Activated CD4-positive, alpha-beta T cell treated with anti-CD3 and anti-CD28 coated beads for 1 hour (primary cell): Measurements from ENCODE around the gene LSM2.
"Not testable (repeated sequence)": the region's sequence is repeated elsewhere in the genome, so short reads cannot be mapped to it uniquely, and the experiment has no call there.

Source experiments
- DNase-seq: peaks from one replicate; pipeline ENCODE4 v3.0.0-alpha.2; 2020

The LSM2 gene

GRCh38 chr6:31806470-31807272 is at the start of gene LSM2:
LSM2 (minus strand) TSS chr6:31806966; CDS start chr6:31806757, 209 bp downstream.
- peak; percentile 96 for DNase-seq

DNA sequence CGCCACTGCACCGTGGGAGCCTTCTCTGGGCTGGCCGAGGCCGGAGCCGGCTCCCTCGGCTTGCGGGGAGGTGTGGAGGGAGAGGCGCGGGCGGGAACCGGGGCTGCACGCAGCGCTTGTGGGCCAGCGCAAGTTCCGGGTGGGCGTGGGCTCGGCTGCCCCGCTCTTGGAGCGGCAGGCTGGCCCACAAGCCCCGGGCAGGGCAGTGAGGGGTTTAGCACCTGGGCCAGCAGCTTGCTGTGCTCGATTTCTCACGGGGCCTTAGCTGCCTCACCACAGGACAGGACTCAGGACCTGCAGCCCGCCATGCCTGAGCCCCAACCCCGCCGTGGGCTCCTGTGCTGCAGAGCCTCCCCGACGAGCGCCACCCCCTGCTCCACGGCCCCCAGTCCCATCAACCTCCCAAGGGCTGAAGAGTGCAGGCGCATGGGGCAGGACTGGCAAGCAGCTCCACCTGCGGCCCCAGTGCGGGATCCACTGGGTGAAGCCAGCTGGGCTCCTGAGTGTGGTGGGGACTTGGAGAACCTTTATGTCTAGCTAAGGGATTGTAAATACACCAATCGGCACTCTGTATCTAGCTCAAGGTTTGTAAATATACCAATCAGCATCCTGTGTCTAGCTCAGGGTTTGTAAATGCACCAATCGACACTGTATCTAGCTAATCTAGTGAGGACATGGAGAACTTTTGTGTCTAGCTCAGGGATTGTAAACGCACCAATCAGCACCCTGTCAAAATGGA is 45.4 kb upstream of the LSM2 start:
- DNase-seq: not testable (repeated sequence)

GRCh38 chr6:31851485-31851832 is 44.7 kb upstream of the LSM2 start:
- DNase-seq: no peak

GRCh38 chr6:31850765-31851484 is 44.2 kb upstream of the LSM2 start:
- DNase-seq: no peak

DNA sequence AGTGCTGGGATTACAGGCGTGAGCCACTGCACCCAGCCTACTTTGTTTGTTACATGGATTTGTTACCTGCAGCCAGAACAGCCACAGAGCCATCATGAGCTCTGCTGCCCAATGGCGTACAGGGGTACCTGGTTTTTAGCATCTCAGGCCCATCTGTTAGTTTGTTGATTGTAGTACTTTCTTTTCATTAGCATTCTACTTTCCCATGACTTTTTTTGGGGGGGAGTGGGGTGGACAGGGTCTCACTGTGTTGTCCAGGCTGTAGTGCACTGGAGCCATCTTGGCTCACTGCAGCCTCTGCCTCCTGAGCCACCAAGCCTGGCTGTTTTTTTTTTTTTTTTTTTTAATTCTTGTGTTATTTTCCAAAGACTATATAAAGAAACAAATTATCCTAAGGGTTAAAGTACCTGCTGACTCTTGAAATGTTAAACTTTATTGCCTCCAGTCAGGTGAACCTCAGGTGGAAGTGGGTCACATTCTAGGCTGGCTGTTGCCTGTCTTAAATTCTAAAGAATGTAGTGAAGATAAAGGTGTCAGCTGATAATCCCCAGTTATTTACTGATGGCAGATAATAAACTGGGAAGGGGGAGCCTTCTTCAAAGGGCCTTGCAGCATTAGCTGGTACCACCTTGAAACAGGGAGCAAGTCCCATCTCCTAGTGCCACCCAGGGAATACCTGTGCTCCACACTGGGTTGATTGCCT is 40.7 kb upstream of the LSM2 start:
- no peak for DNase-seq

DNA sequence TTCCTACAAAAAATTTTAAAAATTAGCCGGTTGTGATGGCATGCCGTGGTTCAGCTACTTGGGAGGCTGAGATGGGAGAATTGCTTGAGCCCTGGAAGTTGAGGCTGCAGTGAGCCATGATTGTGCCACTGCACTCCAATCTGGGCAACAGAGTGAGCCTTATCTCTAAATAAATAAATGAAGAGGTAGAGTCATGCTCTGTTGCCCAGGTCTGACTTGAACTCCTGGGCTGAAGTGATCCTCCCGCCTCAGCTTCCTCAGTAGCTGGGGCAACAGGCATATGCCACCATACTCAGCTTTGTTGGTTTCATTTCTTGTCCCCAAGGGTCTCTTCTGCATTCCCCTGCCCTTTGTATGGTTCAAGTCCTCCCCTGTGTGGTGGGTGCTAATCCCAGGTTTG is 37.7 kb upstream of the LSM2 start:
- no peak for DNase-seq

- DNase-seq: no peak
Measured at GRCh38 chr6:31842053-31842452, 35.3 kb upstream of the LSM2 start.

GRCh38 chr6:31839779-31840126 is 33.0 kb upstream of the LSM2 start:
- DNase-seq: not testable (repeated sequence)

- no peak for DNase-seq
Measured at GRCh38 chr6:31838968-31839367, 32.2 kb upstream of the LSM2 start.

- DNase-seq: not testable (repeated sequence)
Measured at GRCh38 chr6:31838114-31838553, 31.4 kb upstream of the LSM2 start.

DNA sequence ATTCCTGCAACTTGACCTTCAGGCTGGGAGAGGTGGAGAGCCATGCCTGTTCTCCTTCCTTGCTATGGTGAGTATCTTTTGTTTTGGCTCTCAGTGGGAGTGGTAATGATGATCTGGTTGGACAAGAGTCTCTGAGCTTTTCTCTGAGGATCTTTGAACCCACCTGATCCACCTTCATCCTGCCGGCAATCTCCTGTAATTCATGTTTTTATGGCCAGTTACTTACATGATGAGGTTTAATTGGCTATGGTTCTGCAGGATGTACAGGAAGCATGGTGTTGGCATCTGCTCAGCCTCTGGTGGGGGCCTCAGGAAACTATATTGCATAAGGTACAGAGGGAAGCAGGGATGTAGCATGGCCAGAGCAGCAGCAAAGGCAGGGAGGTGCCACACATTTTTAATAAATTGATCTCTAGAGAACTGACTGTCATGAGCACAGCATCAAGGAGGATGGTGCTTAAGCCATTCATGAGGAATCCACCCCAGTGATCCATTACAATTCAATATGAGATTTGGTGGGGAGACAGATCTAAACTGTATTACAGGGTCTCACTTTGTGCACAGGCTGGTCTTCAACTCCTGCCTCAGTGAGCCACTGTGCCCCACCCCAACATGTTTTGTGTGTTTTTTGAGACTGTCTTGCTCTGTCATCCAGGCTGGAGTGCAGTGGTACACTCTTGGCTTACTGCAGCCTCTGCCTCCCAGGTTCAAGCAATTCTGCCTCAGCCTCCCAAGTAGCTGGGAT is 30.8 kb upstream of the LSM2 start:
- no peak for DNase-seq

- DNase-seq: no peak
Measured at GRCh38 chr6:31836474-31837368, 30.0 kb upstream of the LSM2 start.

DNA sequence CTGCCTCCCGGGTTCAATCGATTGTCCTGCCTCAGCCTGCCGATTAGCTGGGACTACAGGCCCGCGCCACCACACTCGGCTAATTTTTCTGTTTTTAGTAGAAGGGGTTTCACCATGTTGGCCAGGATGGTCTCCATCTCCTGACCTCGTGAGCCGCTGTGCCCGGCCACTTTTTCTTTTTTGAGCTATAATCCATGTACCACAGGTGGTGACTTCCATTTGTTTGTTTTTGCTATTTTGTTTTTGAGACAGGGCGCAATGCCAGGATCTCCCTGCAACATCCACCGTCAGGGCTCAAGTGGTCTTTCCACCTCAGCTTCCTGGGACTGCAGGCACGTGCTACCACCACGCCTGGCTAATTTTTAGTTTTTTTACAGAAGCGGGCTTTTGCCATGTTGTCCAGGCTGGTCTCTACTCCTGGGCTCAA is 29.3 kb upstream of the LSM2 start:
- DNase-seq: no peak

DNA sequence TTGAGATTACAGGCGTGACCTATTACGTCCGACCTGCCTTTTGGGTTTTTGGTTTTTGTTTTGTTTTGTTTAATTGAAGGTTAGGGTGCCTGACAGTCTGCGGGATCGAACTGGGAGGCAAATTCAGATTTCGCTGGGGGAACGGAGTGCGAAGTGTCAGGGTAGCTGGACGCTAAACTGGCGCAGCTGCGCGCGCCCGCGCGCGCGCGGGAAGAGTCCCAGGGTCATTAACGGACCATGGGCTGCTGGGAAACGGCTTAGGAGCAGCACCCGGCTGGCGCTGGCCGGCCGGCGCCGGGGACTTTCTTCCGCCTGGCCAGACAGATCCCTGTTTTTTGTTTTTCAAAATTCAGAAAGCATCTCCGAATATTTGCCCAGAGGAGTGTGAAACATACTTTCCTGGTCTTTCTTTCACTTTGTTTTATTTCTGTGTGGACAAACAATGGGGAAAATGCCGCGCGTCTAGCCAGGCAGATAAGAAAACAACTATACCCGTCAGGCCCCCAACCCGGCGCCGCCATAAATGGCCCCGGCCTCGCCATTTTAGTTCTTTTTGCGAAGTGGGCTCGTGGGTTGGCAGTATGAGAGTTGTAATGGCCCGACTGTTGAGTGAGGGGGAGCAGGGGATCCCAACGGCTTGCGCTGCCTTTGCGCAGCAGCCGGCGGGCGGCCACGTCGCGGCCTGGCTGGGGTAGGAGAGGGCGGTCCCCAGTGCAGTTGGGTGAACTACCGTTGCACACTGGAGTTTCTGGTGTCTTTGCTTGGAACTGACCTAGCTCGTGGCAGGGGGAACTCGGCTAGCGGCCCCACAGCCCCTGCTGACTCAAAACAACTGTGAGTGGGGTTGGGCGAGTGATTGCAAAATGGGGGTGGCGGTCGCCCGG is 27.8 kb upstream of the LSM2 start:
- DNase-seq: peak; percentile 75

DNA sequence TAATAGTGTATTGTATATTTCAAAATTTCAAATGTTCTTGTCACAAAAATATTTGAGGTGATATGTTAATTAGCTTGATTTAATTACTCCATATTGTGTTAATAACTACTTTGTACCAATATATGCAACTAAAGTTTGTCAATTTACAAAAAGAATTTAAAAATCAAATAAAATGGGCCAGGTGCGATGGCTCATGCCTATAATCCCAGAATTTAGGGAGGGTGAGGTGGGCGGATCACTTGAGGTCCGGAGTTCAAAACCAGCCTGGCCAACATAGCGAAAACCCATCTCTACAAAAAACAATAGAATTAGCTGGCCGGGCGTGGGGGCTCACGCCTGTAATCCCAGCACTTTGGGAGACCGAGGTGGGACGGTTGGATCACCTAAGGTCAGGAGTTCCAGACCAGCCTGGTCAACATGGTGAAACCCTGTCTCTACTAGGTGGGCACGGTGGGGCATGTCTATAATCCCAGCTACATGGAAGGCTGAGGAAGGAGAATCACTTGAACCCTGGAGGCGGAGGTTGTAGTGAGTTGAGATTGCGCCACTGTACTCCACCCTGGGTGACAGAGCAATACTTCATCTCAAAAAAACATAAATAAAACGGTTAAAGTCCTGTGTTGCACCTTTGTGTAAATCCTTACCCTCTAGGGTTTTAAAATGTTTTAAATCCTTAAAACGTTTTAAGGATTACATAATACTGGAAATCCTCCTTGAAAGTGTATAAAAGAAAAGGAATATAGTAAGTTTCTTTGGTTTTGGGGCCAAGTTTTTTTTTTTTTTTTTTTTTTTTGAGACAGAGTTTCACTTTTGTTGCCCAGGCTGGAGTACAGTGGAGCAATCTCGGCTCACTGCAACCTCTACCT is 24.8 kb upstream of the LSM2 start:
- no peak for DNase-seq

DNA sequence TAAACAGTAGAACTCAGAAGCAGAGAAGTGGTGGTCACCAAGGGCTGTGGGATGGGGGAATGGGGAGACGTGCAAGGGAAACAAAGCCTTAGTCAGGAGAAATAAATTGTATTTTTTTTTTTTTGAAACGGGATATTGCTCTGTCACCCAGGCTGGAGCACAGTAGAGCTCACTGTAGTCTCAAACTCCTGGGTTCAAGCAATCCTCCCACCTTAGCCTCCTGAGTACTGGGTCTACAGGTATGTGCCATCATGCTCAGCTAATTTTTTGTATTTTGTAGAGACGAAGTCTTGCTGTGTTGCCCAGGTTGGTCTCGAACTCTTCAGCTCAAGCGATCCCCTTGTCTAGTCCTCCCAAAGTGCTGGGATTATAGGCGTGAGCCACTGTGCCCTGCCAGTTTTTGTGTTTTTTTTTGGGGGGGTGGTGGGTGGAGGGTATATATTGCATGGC is 24.1 kb upstream of the LSM2 start:
- no peak for DNase-seq

DNA sequence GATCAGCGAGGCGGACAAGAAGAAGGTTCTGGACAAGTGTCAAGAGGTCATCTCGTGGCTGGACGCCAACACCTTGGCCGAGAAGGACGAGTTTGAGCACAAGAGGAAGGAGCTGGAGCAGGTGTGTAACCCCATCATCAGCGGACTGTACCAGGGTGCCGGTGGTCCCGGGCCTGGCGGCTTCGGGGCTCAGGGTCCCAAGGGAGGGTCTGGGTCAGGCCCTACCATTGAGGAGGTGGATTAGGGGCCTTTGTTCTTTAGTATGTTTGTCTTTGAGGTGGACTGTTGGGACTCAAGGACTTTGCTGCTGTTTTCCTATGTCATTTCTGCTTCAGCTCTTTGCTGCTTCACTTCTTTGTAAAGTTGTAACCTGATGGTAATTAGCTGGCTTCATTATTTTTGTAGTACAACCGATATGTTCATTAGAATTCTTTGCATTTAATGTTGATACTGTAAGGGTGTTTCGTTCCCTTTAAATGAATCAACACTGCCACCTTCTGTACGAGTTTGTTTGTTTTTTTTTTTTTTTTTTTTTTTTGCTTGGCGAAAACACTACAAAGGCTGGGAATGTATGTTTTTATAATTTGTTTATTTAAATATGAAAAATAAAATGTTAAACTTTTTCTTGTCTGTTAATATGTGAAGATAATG is 23.0 kb upstream of the LSM2 start:
- no peak for DNase-seq

- DNase-seq: peak; percentile 85
Measured at GRCh38 chr6:31827286-31828079, 20.7 kb upstream of the LSM2 start, which contains the start of gene HSPA1B. HSPA1B (plus strand) TSS chr6:31827738; CDS start chr6:31827951, 213 bp downstream.
